HT1080 (cell line): ENCODE results near the gene IL4R. TPM values are rescaled to one million over a fixed set of nuclear protein-coding genes. Genes with fewer than 3 reads are reported as not detected.

Experiments used
- DNase-seq: peaks from one replicate; pipeline ENCODE4 v3.0.0-alpha.2; 2015; ENCODE audit warnings: low read depth
- total RNA-seq: library from RNA; depleted of rRNA; stranded (reverse); fragments of >200 nt; shearing (Covaris generic); gene quantifications from 2 replicates; pipeline ENCODE4 v1.2.3, GENCODE V29; 2014

IL4R gene
- total RNA-seq, 1 experiment from 2014 or later = 21.8 TPM

- no peak for DNase-seq
These were observed 40.1 kb downstream of the IL4R start for GRCh38 chr16:27353853-27354252.

- peak; percentile 37 for DNase-seq
These were observed 41.8 kb downstream of the IL4R start for GRCh38 chr16:27355610-27356009.

GRCh38 chr16:27356794-27357193 is 43.0 kb downstream of the IL4R start:
- no peak for DNase-seq

GRCh38 chr16:27359051-27359450 is 45.3 kb downstream of the IL4R start:
- DNase-seq = no peak

GRCh38 chr16:27359615-27360014 is 45.8 kb downstream of the IL4R start:
- DNase-seq = no peak

- DNase-seq = no peak
These were observed 48.2 kb downstream of the IL4R start for GRCh38 chr16:27361987-27362386.

GRCh38 chr16:27362570-27363245 is 48.9 kb downstream of the IL4R start:
- no peak for DNase-seq

GRCh38 chr16:27363246-27363632 is 49.5 kb downstream of the IL4R start:
- no peak for DNase-seq

GRCh38 chr16:27363797-27364196 is 50.0 kb downstream of the IL4R start:
- DNase-seq = no peak

- DNase-seq = no peak
These were observed 50.8 kb downstream of the IL4R start for GRCh38 chr16:27364493-27365141.

- DNase-seq = peak; percentile 83
These were observed 51.6 kb downstream of the IL4R start for GRCh38 chr16:27365142-27366089.

- no peak for DNase-seq
These were observed 53.1 kb downstream of the IL4R start for GRCh38 chr16:27366687-27367460.

GRCh38 chr16:27367461-27368357 is 53.9 kb downstream of the IL4R start:
- DNase-seq = peak; percentile 63

- DNase-seq = no peak
These were observed 54.6 kb downstream of the IL4R start for GRCh38 chr16:27368358-27368722.

GRCh38 chr16:27369806-27370205 is 56.0 kb downstream of the IL4R start:
- peak; percentile 26 for DNase-seq

GRCh38 chr16:27370318-27370717 is 56.5 kb downstream of the IL4R start:
- no peak for DNase-seq

GRCh38 chr16:27373312-27373711 is 59.5 kb downstream of the IL4R start:
- DNase-seq = no peak

- DNase-seq = no peak
These were observed 60.5 kb downstream of the IL4R start for GRCh38 chr16:27374221-27374803.

GRCh38 chr16:27374804-27375425 is 61.1 kb downstream of the IL4R start:
- DNase-seq = peak; percentile 90
